K562 (cell line): ENCODE results near the gene LEO1. TPM values are rescaled to one million over a fixed set of nuclear protein-coding genes. Genes with fewer than 3 reads are reported as not detected.

Source experiments
- ARHGAP35 ChIP-seq: fragments of 450-650 bp; IDR thresholded peaks from 2 replicates; pipeline ENCODE4 v1.6.1; 2018; ENCODE audit not compliant: partially characterized antibody
- BHLHE40 ChIP-seq: IDR thresholded peaks from 2 replicates; pipeline ENCODE4 v1.6.1; 2011; ENCODE audit warnings: low read length, improper control_type of control experiment
- EZH2 ChIP-seq: IDR thresholded peaks from 2 replicates; pipeline ENCODE4 v1.6.1; 2012; ENCODE audit warnings: low read depth, mild to moderate bottlenecking, inconsistent platforms, low read length, borderline replicate concordance
- NCOA2 ChIP-seq, 2 experiments: fragments of 450-650 bp; IDR thresholded peaks; 2 replicates each; pipeline ENCODE4 v1.6.1; 2018; ENCODE audit warnings: mild to moderate bottlenecking in 2 of 2, moderate library complexity in 1 of 2; ENCODE audit not compliant: partially characterized antibody in 2 of 2
- RFX1 ChIP-seq: fragments of 450-650 bp; IDR thresholded peaks from 2 replicates; pipeline ENCODE4 v1.6.1; 2016; ENCODE audit warnings: mild to moderate bottlenecking, moderate library complexity
- SUPT5H ChIP-seq: fragments of 450-650 bp; IDR thresholded peaks from 2 replicates; pipeline ENCODE4 v1.6.1; 2016
- polyA plus RNA-seq, 8 experiments: library from polyadenylated mRNA; depleted of rRNA in 4 of 8; stranded (reverse) in 5 of 8; unstranded in 3 of 8; fragments of >200 nt; fragmentation: Nextera tagmentation in 2 of 8; fragmentation: Illumina TruSeq in 1 of 8; extraction: Ambion mirVana in 2 of 8; extraction: Trizol in 1 of 8; gene quantifications; 2 replicates each; pipeline versions ENCODE4 v1.2.1 to v1.2.3, GENCODE V29; 2011 to 2014; ENCODE audit warnings: inconsistent platforms in 1 of 8, missing spikeins in 1 of 8
- total RNA-seq, 7 experiments: library from RNA; depleted of rRNA in 6 of 7; stranded (reverse); fragments of >200 nt in 6 of 7; fragmentation: Illumina TruSeq in 2 of 7; extraction: Trizol in 2 of 7; gene quantifications; 2 replicates each; pipeline versions ENCODE4 v1.2.1 to v1.2.3, GENCODE V29; 2011 to 2021; ENCODE audit warnings: low replicate concordance in 1 of 7
- TF ChIP-seq, protein P1 (sequence below), 3 experiments: fragments of 200-800 bp in 1 of 3; fragments of 250-450 bp in 1 of 3; fragments of 450-650 bp in 1 of 3; sonication (Bioruptor Pico) in 1 of 3; sonication (Bioruptor generic) in 1 of 3; formaldehyde crosslinking in 1 of 3; IDR thresholded peaks; 2 replicates each; pipeline versions ENCODE4 v1.6.1 to v1.8.0; 2016 to 2022; ENCODE audit warnings: mild to moderate bottlenecking in 2 of 3, missing genetic modification characterization in 2 of 3, missing compliant biosample characterization in 1 of 3, moderate library complexity in 1 of 3
- TF ChIP-seq, protein P2 (sequence below), 2 experiments: fragments of 450-650 bp; formaldehyde crosslinking in 1 of 2; IDR thresholded peaks; 2 replicates each; pipeline versions ENCODE4 v1.4.0 to v1.6.1; 2014 to 2020; ENCODE audit warnings: mild to moderate bottlenecking in 2 of 2, borderline replicate concordance in 1 of 2, low read depth in 1 of 2
- TF ChIP-seq, protein P3 (sequence below): fragments of 250-450 bp; sonication (Bioruptor Pico); IDR thresholded peaks from 2 replicates; pipeline ENCODE4 v1.9.0; 2021; ENCODE audit warnings: mild to moderate bottlenecking, inconsistent platforms

The LEO1 gene
- total and polyA plus RNA-seq, 9 of the 15 experiments (the other 6 are each of a cell fraction or from before 2014, with no cell fraction given), result 8.4 to 48.3 (median 37.9) TPM

DNA sequence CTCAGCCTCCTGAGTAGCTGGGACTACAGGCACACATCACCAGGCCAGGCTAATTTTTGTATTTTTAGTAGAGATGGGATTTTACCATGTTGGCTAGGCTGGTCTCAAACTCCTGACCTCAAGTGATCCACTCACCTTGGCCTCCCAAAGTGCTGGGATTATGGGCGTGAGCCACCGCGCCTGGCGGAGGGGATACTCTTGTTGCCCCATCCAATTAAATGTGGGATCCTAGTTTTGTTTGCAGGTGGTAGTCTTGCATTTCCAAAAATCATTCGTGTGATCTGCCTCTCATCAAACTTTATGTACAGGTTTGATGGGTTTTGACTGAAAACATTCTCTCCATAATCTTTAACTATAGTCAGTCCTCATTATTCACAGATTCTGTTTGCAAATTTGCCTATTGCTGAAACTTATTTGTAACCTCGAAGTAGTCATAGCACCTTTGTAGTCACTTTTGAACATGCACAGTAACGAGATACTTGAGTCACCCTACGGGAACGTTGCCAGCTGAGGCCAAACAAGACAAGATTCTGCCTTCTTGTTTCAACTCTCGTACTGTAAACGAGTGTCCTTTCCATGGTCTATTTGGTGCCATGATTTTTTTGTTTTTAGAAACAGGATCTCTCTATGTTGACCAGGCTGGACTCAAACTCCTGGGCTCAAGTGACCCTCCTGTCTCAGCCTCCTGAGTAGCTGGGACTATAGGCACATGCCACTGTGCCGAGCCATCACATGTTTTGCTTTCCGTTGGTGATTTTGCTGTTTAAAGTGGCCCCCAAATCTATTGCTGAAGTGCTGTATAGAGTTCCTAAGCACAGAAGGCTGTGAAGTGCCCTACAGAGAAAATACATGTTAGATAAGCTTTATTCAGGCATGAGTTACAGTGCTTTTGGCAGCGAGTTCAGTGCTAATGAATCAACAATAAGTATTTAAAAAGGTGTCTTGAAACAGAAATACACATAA is 39.3 kb upstream of the LEO1 start (continued):
- TF ChIP-seq ARHGAP35 (no peak), EZH2 (no peak), BHLHE40 (no peak), NCOA2 (IDR thresholded peaks at IDR 0.05; ENCODE audit: partially characterized antibody in 2 of 2) (no peak), RFX1 (peak; percentile 32; the same call in 1 of the 2 replicates), SUPT5H (no peak)
- TF ChIP-seq, protein P1, sequence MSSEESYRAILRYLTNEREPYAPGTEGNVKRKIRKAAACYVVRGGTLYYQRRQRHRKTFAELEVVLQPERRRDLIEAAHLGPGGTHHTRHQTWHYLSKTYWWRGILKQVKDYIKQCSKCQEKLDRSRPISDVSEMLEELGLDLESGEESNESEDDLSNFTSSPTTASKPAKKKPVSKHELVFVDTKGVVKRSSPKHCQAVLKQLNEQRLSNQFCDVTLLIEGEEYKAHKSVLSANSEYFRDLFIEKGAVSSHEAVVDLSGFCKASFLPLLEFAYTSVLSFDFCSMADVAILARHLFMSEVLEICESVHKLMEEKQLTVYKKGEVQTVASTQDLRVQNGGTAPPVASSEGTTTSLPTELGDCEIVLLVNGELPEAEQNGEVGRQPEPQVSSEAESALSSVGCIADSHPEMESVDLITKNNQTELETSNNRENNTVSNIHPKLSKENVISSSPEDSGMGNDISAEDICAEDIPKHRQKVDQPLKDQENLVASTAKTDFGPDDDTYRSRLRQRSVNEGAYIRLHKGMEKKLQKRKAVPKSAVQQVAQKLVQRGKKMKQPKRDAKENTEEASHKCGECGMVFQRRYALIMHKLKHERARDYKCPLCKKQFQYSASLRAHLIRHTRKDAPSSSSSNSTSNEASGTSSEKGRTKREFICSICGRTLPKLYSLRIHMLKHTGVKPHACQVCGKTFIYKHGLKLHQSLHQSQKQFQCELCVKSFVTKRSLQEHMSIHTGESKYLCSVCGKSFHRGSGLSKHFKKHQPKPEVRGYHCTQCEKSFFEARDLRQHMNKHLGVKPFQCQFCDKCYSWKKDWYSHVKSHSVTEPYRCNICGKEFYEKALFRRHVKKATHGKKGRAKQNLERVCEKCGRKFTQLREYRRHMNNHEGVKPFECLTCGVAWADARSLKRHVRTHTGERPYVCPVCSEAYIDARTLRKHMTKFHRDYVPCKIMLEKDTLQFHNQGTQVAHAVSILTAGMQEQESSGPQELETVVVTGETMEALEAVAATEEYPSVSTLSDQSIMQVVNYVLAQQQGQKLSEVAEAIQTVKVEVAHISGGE (CRISPR knock-in tag; IDR thresholded peaks at IDR 0.05), result no peak
- TF ChIP-seq, protein P2, sequence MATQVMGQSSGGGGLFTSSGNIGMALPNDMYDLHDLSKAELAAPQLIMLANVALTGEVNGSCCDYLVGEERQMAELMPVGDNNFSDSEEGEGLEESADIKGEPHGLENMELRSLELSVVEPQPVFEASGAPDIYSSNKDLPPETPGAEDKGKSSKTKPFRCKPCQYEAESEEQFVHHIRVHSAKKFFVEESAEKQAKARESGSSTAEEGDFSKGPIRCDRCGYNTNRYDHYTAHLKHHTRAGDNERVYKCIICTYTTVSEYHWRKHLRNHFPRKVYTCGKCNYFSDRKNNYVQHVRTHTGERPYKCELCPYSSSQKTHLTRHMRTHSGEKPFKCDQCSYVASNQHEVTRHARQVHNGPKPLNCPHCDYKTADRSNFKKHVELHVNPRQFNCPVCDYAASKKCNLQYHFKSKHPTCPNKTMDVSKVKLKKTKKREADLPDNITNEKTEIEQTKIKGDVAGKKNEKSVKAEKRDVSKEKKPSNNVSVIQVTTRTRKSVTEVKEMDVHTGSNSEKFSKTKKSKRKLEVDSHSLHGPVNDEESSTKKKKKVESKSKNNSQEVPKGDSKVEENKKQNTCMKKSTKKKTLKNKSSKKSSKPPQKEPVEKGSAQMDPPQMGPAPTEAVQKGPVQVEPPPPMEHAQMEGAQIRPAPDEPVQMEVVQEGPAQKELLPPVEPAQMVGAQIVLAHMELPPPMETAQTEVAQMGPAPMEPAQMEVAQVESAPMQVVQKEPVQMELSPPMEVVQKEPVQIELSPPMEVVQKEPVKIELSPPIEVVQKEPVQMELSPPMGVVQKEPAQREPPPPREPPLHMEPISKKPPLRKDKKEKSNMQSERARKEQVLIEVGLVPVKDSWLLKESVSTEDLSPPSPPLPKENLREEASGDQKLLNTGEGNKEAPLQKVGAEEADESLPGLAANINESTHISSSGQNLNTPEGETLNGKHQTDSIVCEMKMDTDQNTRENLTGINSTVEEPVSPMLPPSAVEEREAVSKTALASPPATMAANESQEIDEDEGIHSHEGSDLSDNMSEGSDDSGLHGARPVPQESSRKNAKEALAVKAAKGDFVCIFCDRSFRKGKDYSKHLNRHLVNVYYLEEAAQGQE (IDR thresholded peaks at IDR 0.05; ENCODE audit: borderline replicate concordance), result no peak
- TF ChIP-seq, protein P2 (CRISPR knock-in tag; IDR thresholded peaks at IDR 0.05; ENCODE audit: low read depth), result no peak
- TF ChIP-seq, protein P3, sequence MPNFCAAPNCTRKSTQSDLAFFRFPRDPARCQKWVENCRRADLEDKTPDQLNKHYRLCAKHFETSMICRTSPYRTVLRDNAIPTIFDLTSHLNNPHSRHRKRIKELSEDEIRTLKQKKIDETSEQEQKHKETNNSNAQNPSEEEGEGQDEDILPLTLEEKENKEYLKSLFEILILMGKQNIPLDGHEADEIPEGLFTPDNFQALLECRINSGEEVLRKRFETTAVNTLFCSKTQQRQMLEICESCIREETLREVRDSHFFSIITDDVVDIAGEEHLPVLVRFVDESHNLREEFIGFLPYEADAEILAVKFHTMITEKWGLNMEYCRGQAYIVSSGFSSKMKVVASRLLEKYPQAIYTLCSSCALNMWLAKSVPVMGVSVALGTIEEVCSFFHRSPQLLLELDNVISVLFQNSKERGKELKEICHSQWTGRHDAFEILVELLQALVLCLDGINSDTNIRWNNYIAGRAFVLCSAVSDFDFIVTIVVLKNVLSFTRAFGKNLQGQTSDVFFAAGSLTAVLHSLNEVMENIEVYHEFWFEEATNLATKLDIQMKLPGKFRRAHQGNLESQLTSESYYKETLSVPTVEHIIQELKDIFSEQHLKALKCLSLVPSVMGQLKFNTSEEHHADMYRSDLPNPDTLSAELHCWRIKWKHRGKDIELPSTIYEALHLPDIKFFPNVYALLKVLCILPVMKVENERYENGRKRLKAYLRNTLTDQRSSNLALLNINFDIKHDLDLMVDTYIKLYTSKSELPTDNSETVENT (CRISPR knock-in tag), result no peak
